ENCODE results near the gene PLCG1. TPM values are rescaled to one million over a fixed set of nuclear protein-coding genes. Genes with fewer than 3 reads are reported as not detected.
A peak's percentile ranks its signal among the peaks of the same experiment; 100 is the strongest.

Gene PLCG1
- total RNA-seq, 4 donors from 2014 or later: 30.4 to 84.7 (median 47.8) TPM

DNA sequence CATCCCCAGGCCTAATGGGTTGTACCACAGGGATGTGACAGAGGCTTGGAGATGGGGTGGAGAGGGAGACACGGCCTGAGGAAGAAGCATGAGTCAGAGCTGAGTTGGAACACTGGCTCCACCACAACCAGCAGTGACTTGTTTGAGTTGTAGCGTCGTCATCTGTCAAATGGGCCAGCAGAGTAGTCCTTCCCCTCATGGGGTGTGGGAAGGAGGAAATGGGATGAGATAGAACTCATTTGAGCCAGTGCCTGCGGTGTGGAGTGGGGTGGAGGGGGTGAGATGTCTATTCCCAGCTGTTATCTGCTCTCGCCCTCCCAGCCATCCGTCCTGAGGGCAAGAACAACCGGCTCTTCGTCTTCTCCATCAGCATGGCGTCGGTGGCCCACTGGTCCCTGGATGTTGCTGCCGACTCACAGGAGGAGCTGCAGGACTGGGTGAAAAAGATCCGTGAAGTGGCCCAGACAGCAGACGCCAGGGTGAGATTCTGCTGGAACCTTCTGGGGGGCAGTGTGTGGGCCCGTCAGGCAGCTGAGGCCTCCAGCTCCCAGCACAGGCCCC is 32.5 kb downstream of the PLCG1 start:
- intact Hi-C loops (cut with DNase I): loop anchor here (5.0 to 10.0 kb wide), 3 partner anchors 62 to 235 kb away; partner anchors contain the start of gene LPIN3
- TF ChIP-seq, protein P1, sequence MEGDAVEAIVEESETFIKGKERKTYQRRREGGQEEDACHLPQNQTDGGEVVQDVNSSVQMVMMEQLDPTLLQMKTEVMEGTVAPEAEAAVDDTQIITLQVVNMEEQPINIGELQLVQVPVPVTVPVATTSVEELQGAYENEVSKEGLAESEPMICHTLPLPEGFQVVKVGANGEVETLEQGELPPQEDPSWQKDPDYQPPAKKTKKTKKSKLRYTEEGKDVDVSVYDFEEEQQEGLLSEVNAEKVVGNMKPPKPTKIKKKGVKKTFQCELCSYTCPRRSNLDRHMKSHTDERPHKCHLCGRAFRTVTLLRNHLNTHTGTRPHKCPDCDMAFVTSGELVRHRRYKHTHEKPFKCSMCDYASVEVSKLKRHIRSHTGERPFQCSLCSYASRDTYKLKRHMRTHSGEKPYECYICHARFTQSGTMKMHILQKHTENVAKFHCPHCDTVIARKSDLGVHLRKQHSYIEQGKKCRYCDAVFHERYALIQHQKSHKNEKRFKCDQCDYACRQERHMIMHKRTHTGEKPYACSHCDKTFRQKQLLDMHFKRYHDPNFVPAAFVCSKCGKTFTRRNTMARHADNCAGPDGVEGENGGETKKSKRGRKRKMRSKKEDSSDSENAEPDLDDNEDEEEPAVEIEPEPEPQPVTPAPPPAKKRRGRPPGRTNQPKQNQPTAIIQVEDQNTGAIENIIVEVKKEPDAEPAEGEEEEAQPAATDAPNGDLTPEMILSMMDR (IDR thresholded peaks at IDR 0.05): no peak
- TF ChIP-seq POLR2A (IDR thresholded peaks at IDR 0.05): no peak
- Histone ChIP-seq H3K4me1 (peaks cover 5 to 48% (median 14%) of the 10 kb centered on the region in 3 donors), H3K36me3 (peaks cover 36 to 96% (median 41%) of the 10 kb centered on the region in 3 donors), H3K27ac (peak overlapping the region; percentile 32 to 90 (median 82)), H3K9me3 (no peaks in the 10 kb centered on the region), H3K27me3 (no peaks in the 10 kb centered on the region), H3K4me3 (no peak overlapping the region)
- WGBS, 2 donors: 58 to 71% methylated on average over 10 to 12 of the region's 14 CpGs
- no peak for DNase-seq

DNA sequence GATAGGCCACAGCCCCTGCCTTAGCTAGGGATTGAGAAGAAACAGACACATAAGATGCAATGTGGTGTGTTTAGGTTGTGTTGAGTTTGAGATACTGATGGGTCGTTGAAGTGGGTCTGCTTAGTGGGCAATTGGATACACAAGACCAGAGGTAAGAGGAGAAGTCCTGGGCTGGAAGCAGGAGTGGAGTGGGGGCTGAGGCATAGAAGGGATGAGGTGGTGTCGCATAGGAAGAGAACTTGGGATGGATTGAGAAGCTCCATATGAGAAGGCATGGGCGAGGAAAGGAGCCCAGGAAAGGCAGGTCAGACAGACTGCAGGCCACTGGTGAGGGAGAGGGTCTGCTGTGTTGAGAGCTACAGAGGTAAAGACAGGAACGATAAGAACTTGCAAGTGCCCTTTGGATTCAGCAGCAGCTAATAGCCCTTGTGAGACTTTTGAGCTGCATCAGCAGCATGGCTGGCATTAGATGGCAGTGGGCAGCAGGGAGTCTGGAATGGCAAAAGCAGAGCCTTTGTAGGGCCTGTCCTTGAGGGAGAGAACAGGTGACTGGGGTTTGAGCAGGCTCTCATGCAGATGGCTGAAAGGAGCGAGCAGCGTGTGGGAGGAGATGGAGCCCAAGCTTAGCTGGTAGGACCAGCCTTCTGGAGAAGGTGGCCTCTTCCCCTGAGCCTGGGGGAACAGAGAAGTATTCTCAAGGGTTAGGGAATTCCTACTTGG is 33.2 kb downstream of the PLCG1 start:
- no peak for DNase-seq
- no peaks in the 10 kb centered on the region for H3K9me3 ChIP-seq
- intact Hi-C loops (cut with DNase I): loop anchor here (5.0 to 10.0 kb wide), 3 partner anchors 62 to 234 kb away; partner anchors contain the start of gene LPIN3
- TF ChIP-seq, protein P1 (IDR thresholded peaks at IDR 0.05): no peak
- TF ChIP-seq POLR2A (IDR thresholded peaks at IDR 0.05): no peak
- WGBS, 2 donors: 94 to 98% methylated on average over 6 of the region's 6 CpGs
- peak overlapping the region; percentile 32 to 90 (median 82) for H3K27ac ChIP-seq
- H3K36me3 ChIP-seq: peaks cover 29 to 96% (median 34%) of the 10 kb centered on the region in 3 donors
- no peaks in the 10 kb centered on the region for H3K27me3 ChIP-seq
- no peak overlapping the region for H3K4me3 ChIP-seq
- H3K4me1 ChIP-seq: peaks cover 5 to 55% (median 20%) of the 10 kb centered on the region in 3 donors

GRCh38 chr20:41171736-41172295 is 34.5 kb downstream of the PLCG1 start:
- Histone ChIP-seq H3K9me3 (no peaks in the 10 kb centered on the region), H3K27me3 (no peaks in the 10 kb centered on the region), H3K4me1 (peaks cover 5 to 67% (median 20%) of the 10 kb centered on the region in 3 donors), H3K4me3 (no peak overlapping the region), H3K36me3 (peaks cover 17 to 96% (median 23%) of the 10 kb centered on the region in 3 donors), H3K27ac (peak overlapping the region; percentile 67 to 90 (median 82))
- TF ChIP-seq POLR2A (IDR thresholded peaks at IDR 0.05): no peak
- TF ChIP-seq, protein P1 (IDR thresholded peaks at IDR 0.05): no peak
- no peak for DNase-seq
- WGBS, 2 donors: 36 to 55% methylated on average over 3 of the region's 3 CpGs
- intact Hi-C loops (cut with DNase I): loop anchor here (5.0 to 10.0 kb wide), 3 partner anchors 60 to 233 kb away; partner anchors contain the start of gene LPIN3

DNA sequence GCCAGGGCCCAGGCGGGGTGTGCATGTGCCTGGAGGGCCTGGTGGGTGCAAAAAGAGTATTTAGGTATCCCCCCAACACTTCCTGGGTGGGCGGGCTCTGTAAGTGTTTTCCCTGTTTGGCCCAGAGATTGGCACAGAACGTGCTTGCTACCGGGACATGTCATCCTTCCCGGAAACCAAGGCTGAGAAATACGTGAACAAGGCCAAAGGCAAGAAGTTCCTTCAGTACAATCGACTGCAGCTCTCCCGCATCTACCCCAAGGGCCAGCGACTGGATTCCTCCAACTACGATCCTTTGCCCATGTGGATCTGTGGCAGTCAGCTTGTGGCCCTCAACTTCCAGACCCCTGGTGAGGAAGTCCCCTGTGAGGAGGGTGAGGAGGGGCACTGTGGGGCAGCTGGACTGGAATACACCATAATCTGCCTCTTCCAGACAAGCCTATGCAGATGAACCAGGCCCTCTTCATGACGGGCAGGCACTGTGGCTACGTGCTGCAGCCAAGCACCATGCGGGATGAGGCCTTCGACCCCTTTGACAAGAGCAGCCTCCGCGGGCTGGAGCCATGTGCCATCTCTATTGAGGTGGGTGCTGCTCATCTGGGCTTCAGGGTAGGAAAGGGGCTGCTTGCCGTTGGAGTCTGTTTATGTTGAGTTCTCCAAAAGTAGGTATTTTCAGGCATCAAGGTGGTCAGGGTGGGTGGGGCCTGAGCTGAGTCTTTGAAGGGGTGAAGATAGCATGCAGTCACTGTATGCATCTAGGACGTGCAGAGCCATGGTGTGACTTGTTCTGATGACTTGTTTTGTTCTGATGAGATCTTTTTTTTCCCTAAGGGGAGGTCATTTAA is 35.2 kb downstream of the PLCG1 start:
- peak overlapping the region; percentile 67 to 90 (median 82) for H3K27ac ChIP-seq
- H3K4me1 ChIP-seq: peaks cover 5 to 74% (median 22%) of the 10 kb centered on the region in 3 donors
- intact Hi-C loops (cut with DNase I): loop anchor here (5.0 to 10.0 kb wide), 3 partner anchors 60 to 232 kb away; partner anchors contain the start of gene LPIN3
- no peak for TF ChIP-seq POLR2A (IDR thresholded peaks at IDR 0.05)
- TF ChIP-seq, protein P1 (IDR thresholded peaks at IDR 0.05): no peak
- no peaks in the 10 kb centered on the region for H3K27me3 ChIP-seq
- H3K9me3 ChIP-seq: no peaks in the 10 kb centered on the region
- no peak overlapping the region for H3K4me3 ChIP-seq
- DNase-seq: no peak
- peaks cover 10 to 90% (median 16%) of the 10 kb centered on the region in 3 donors for H3K36me3 ChIP-seq
- 40 to 73% methylated on average over 10 of the region's 18 CpGs for WGBS, 2 donors
